C4-2B (cell line): ENCODE results near the gene TMEM168.

Source experiments
- ZFX ChIP-seq: fragments of 450-650 bp; IDR thresholded peaks from 2 replicates; pipeline ENCODE4 v1.6.1; 2017
- TF ChIP-seq, protein P1 (sequence below): fragments of 450-650 bp; conservative IDR thresholded peaks from 2 replicates; pipeline ENCODE4 v1.5.1; 2017; ENCODE audit warnings: mild to moderate bottlenecking

- TF ChIP-seq, protein P1, sequence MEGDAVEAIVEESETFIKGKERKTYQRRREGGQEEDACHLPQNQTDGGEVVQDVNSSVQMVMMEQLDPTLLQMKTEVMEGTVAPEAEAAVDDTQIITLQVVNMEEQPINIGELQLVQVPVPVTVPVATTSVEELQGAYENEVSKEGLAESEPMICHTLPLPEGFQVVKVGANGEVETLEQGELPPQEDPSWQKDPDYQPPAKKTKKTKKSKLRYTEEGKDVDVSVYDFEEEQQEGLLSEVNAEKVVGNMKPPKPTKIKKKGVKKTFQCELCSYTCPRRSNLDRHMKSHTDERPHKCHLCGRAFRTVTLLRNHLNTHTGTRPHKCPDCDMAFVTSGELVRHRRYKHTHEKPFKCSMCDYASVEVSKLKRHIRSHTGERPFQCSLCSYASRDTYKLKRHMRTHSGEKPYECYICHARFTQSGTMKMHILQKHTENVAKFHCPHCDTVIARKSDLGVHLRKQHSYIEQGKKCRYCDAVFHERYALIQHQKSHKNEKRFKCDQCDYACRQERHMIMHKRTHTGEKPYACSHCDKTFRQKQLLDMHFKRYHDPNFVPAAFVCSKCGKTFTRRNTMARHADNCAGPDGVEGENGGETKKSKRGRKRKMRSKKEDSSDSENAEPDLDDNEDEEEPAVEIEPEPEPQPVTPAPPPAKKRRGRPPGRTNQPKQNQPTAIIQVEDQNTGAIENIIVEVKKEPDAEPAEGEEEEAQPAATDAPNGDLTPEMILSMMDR, result no peak
- no peak for TF ChIP-seq ZFX
Measured at GRCh38 chr7:112777406-112777805, 12.8 kb downstream of the TMEM168 start.
